Immature natural killer cell (primary cell): ENCODE measurements around the gene SEBOX. TPM values are rescaled to one million over a fixed set of nuclear protein-coding genes. Genes with fewer than 3 reads are reported as not detected.
A peak's percentile ranks its signal among the peaks of the same experiment; 100 is the strongest.
"Not testable (repeated sequence)": the region's sequence is repeated elsewhere in the genome, so short reads cannot be mapped to it uniquely, and the experiment has no call there.

ENCODE experiments used
- DNase-seq, 3 donors: peaks; one replicate each; pipeline ENCODE4 v3.0.0; 2022; ENCODE audit warnings: mixed read lengths in 1 of 3
- H3K27ac Mint-ChIP-seq, 6 donors: one replicate each; pipeline ENCODE4 v1.8.0; 2020; ENCODE audit warnings: mixed read lengths in 6 of 6, mild to moderate bottlenecking in 5 of 6, inconsistent platforms in 4 of 6, moderate library complexity in 3 of 6
- H3K27me3 Mint-ChIP-seq, 3 donors: one replicate each; pipeline ENCODE4 v1.8.0; 2020 to 2021; ENCODE audit warnings: low read depth in 3 of 3, mild to moderate bottlenecking in 3 of 3, mixed read lengths in 3 of 3, moderate library complexity in 3 of 3, inconsistent platforms in 1 of 3
- H3K36me3 Mint-ChIP-seq, 3 donors: one replicate each; pipeline ENCODE4 v1.8.0; 2020; ENCODE audit warnings: mixed read lengths in 3 of 3, inconsistent platforms in 2 of 3, mild to moderate bottlenecking in 2 of 3
- H3K4me1 Mint-ChIP-seq, 2 donors: one replicate each; pipeline ENCODE4 v1.8.0; 2020; ENCODE audit warnings: inconsistent platforms in 2 of 2, mild to moderate bottlenecking in 2 of 2, mixed read lengths in 2 of 2, moderate library complexity in 1 of 2
- H3K4me3 Mint-ChIP-seq, 5 donors: one replicate each; pipeline ENCODE4 v1.8.0; 2020; ENCODE audit warnings: mild to moderate bottlenecking in 5 of 5, mixed read lengths in 5 of 5, inconsistent platforms in 3 of 5, moderate library complexity in 3 of 5
- H3K9me3 Mint-ChIP-seq, 6 donors: one replicate each; pipeline ENCODE4 v1.8.0; 2020; ENCODE audit warnings: mild to moderate bottlenecking in 6 of 6, mixed read lengths in 6 of 6, inconsistent platforms in 4 of 6, moderate library complexity in 3 of 6
- polyA plus RNA-seq, 3 donors: library from polyadenylated mRNA; unstranded; fragments of 300-500 nt; fragmentation: Illumina TruSeq; gene quantifications; one replicate each; pipeline ENCODE4 v1.2.3, GENCODE V29; 2021

Gene SEBOX
- polyA plus RNA-seq, 3 donors from 2014 or later, result not detected

DNA sequence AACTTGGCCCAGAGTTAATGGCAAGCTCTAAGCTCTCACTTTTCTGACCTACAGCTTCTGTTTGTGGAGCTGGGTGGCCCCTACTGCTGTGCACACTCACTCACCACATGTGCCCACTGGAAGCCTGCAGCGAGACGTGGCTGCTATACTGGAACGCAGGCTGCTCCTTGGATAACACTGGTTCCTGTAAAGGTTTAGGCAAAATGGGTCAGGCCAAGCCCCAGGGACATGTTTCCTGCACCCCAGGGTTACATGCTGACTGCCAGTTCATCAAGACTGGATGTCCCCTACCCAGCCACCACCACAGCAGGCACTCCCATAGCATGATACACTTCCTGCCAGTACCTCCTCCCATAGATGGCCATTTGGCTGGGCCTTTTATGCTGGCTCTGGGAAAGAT, 16.0 kb downstream of the SEBOX start:
- H3K27ac Mint-ChIP-seq, result no peak overlapping the region
- H3K36me3 Mint-ChIP-seq, result peaks cover 11 to 49% (median 20%) of the 10 kb centered on the region in 3 donors
- H3K27me3 Mint-ChIP-seq, result peaks cover 0 to 3% (median 0%) of the 10 kb centered on the region in 3 donors
- DNase-seq, result no peak
- no peaks in the 10 kb centered on the region for H3K9me3 Mint-ChIP-seq
- H3K4me1 Mint-ChIP-seq, result no peaks in the 10 kb centered on the region
- no peak overlapping the region for H3K4me3 Mint-ChIP-seq

DNA sequence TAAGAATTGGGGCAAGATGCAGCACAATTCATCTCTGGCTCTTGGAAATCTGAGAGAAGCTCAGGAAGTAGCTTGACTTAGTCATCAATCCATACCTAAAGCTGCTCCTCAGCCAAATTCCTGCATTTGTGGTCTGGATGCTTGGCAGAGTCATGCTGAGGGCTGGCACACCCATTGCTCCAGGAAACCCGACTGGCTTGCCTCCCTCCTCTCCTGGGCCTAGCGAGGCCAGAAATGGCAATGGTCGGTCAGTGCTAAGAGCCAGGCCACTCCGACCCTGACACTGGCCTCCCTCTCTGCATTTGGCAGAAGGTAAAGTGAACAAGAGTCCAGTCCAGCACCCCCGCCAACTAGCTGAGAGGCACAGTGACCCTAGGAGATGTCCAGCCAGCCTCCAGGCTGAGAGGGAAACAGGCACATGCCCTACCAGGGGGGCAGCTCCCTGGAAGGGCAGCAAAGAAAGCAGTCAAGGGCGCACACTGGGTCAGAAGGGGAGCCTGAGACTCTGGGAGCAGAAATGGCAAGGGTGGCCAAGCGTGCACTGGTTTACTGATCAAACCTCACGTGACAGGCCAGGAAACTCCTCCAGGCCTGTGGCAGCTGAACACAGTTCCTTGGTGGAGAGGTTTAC, 17.6 kb downstream of the SEBOX start:
- peaks cover 0 to 3% (median 0%) of the 10 kb centered on the region in 3 donors for H3K27me3 Mint-ChIP-seq
- no peak overlapping the region for H3K27ac Mint-ChIP-seq
- H3K9me3 Mint-ChIP-seq, result no peaks in the 10 kb centered on the region
- H3K36me3 Mint-ChIP-seq, result peaks cover 11 to 54% (median 20%) of the 10 kb centered on the region in 3 donors
- H3K4me1 Mint-ChIP-seq, result no peaks in the 10 kb centered on the region
- no peak for DNase-seq
- no peak overlapping the region for H3K4me3 Mint-ChIP-seq

- DNase-seq, result no peak
- H3K27ac Mint-ChIP-seq, result peak overlapping the region in 1 of 6 donors; percentile 17
- no peaks in the 10 kb centered on the region for H3K4me1 Mint-ChIP-seq
- H3K27me3 Mint-ChIP-seq, result peaks cover 0 to 3% (median 0%) of the 10 kb centered on the region in 3 donors
- H3K4me3 Mint-ChIP-seq, result no peak overlapping the region
- H3K36me3 Mint-ChIP-seq, result peaks cover 11 to 55% (median 17%) of the 10 kb centered on the region in 3 donors
- H3K9me3 Mint-ChIP-seq, result no peaks in the 10 kb centered on the region
Measured at GRCh38 chr17:28346746-28347246, 18.2 kb downstream of the SEBOX start.

GRCh38 chr17:28346199-28346580, 18.8 kb downstream of the SEBOX start:
- H3K36me3 Mint-ChIP-seq, result peaks cover 9 to 51% (median 17%) of the 10 kb centered on the region in 3 donors

DNA sequence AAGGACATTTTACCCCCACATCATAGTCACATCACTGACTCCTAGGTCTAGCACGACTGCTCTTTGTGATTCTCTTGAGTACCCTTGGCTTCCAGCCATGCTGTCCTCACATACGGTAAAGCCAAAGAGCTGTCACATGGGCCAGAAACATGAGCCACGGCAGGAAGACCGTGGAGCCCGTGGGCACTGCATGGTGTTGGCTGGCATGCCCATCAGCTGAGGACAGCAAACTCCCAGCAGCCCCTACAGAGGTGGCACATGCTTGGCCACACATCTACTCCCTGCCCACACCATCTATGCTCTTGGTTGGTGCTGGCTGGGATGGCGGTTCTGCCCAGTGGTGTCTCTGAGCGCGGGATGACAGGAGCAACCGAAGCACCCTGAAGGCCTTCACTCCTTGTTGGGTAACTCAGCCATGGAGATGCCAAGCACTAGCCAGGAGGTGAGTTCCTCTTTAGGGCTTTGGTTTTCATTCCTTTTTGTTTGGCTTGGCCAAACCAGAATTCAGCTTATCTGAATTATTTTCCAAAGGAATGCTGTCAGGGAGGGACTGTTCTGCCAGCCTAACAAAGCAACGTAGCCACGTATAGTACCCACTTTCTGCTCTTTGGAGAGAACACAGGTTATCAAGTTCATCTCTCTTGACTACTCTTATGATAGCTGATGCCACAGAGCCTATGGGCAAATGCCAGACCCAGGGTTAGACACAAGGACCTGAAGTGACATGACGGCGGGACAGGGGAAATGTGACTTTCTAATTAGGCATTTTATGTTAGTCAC, 19.4 kb downstream of the SEBOX start:
- no peak overlapping the region for H3K4me3 Mint-ChIP-seq
- DNase-seq, result no peak
- no peaks in the 10 kb centered on the region for H3K27me3 Mint-ChIP-seq
- H3K27ac Mint-ChIP-seq, result peak overlapping the region in 1 of 6 donors; percentile 7
- no peaks in the 10 kb centered on the region for H3K4me1 Mint-ChIP-seq
- H3K9me3 Mint-ChIP-seq, result no peaks in the 10 kb centered on the region
- peaks cover 4 to 46% (median 12%) of the 10 kb centered on the region in 3 donors for H3K36me3 Mint-ChIP-seq

More at GRCh38 chr17:28346199-28346580, 18.8 kb downstream of the SEBOX start:
- no peak overlapping the region for H3K4me3 Mint-ChIP-seq
- peak overlapping the region in 1 of 6 donors; percentile 7 for H3K27ac Mint-ChIP-seq
- peaks cover 0 to 2% (median 0%) of the 10 kb centered on the region in 3 donors for H3K27me3 Mint-ChIP-seq
- no peak for DNase-seq
- no peaks in the 10 kb centered on the region for H3K4me1 Mint-ChIP-seq
- no peaks in the 10 kb centered on the region for H3K9me3 Mint-ChIP-seq

GRCh38 chr17:28344435-28344901, 20.5 kb downstream of the SEBOX start:
- DNase-seq, result no peak
- no peaks in the 10 kb centered on the region for H3K9me3 Mint-ChIP-seq
- peaks cover 4 to 41% (median 12%) of the 10 kb centered on the region in 3 donors for H3K36me3 Mint-ChIP-seq
- H3K4me3 Mint-ChIP-seq, result no peak overlapping the region
- H3K4me1 Mint-ChIP-seq, result no peaks in the 10 kb centered on the region
- no peaks in the 10 kb centered on the region for H3K27me3 Mint-ChIP-seq
- no peak overlapping the region for H3K27ac Mint-ChIP-seq

- no peak for DNase-seq
- no peaks in the 10 kb centered on the region for H3K9me3 Mint-ChIP-seq
- peaks cover 4 to 41% (median 12%) of the 10 kb centered on the region in 3 donors for H3K36me3 Mint-ChIP-seq
- no peaks in the 10 kb centered on the region for H3K4me1 Mint-ChIP-seq
- H3K4me3 Mint-ChIP-seq, result no peak overlapping the region
- H3K27me3 Mint-ChIP-seq, result no peaks in the 10 kb centered on the region
- H3K27ac Mint-ChIP-seq, result peak overlapping the region in 1 of 6 donors; percentile 2
Measured at GRCh38 chr17:28344011-28344410, 21.0 kb downstream of the SEBOX start.

DNA sequence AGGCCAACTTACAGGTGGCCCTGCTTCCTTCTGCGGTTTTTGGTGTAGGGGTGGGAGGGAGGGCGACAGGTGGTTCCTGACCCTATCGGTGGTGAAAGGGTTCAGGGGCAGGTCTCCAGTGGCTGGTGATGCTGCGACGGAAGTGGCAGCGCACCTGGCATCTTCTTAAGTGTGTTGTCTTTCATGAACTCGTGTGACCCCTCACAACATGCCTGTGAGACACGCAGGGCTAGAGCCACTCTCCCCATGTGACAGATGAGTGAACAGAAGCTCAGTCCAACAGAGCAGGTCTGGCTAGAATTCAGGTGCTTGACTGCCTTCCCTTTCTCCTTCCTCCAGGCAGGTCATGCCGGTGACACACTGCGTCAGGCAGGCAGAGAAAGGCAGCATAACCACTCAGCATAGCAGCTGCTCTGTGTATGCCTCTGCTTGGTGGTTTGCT, 21.5 kb downstream of the SEBOX start:
- Mint-ChIP-seq H3K27me3 (no peaks in the 10 kb centered on the region), H3K36me3 (peaks cover 4 to 38% (median 12%) of the 10 kb centered on the region in 3 donors), H3K4me3 (no peak overlapping the region), H3K4me1 (peaks cover 0 to 2% of the 10 kb centered on the region in 2 donors), H3K9me3 (no peaks in the 10 kb centered on the region), H3K27ac (peak overlapping the region in 1 of 6 donors; percentile 2)
- no peak for DNase-seq

GRCh38 chr17:28342313-28342712, 22.7 kb downstream of the SEBOX start:
- no peaks in the 10 kb centered on the region for H3K9me3 Mint-ChIP-seq
- DNase-seq, result no peak
- peaks cover under 1 to 32% (median 9%) of the 10 kb centered on the region in 3 donors for H3K36me3 Mint-ChIP-seq
- peak overlapping the region in 1 of 5 donors; percentile 27 for H3K4me3 Mint-ChIP-seq
- no peaks in the 10 kb centered on the region for H3K27me3 Mint-ChIP-seq
- peaks cover 6 to 8% of the 10 kb centered on the region in 2 donors for H3K4me1 Mint-ChIP-seq
- H3K27ac Mint-ChIP-seq, result no peak overlapping the region

- Mint-ChIP-seq H3K27ac (no peak overlapping the region), H3K36me3 (peaks cover 0 to 30% (median 4%) of the 10 kb centered on the region in 3 donors), H3K4me1 (peaks cover 14 to 16% of the 10 kb centered on the region in 2 donors), H3K27me3 (no peaks in the 10 kb centered on the region), H3K4me3 (no peak overlapping the region), H3K9me3 (peaks cover 0 to 1% (median 0%) of the 10 kb centered on the region in 6 donors)
- DNase-seq, result no peak
Measured at GRCh38 chr17:28341516-28341915, 23.5 kb downstream of the SEBOX start.

DNA sequence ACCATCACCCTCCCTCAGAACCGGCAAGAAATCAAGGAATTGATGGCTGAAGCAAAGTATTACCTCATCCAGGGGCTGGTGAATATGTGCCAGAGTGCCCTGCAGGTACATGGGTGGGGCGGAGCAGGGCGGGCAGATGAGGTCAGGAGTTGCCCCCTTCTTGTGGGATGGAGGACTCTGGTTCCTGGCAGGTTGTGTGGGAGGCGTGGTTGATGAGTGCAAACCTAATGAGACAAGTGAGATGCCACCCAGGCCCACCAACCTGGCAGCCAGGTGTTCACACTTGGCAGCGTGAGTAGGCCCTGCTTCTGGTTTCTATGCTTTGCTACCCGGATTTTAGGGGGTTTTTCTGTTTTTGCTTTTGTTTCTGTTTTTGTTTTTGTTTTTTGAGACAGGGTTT, 24.6 kb downstream of the SEBOX start:
- Mint-ChIP-seq H3K4me3 (no peak overlapping the region), H3K9me3 (peaks cover 0 to 1% (median 0%) of the 10 kb centered on the region in 6 donors), H3K36me3 (peaks cover 0 to 19% (median 4%) of the 10 kb centered on the region in 3 donors), H3K27me3 (peaks cover under 1 to 3% (median 2%) of the 10 kb centered on the region in 3 donors), H3K27ac (no peak overlapping the region), H3K4me1 (peaks cover 23 to 24% of the 10 kb centered on the region in 2 donors)
- DNase-seq, result no peak

- DNase-seq, result no peak
- no peak overlapping the region for H3K27ac Mint-ChIP-seq
- peaks cover 0 to 1% (median 0%) of the 10 kb centered on the region in 6 donors for H3K9me3 Mint-ChIP-seq
- H3K4me3 Mint-ChIP-seq, result no peak overlapping the region
- H3K36me3 Mint-ChIP-seq, result peaks cover 0 to 19% (median 4%) of the 10 kb centered on the region in 3 donors
- peaks cover 31 to 34% of the 10 kb centered on the region in 2 donors for H3K4me1 Mint-ChIP-seq
- peaks cover 2 to 7% (median 3%) of the 10 kb centered on the region in 3 donors for H3K27me3 Mint-ChIP-seq
Measured at GRCh38 chr17:28339431-28339830, 25.6 kb downstream of the SEBOX start.

GRCh38 chr17:28338769-28339212, 26.2 kb downstream of the SEBOX start:
- Mint-ChIP-seq H3K36me3 (peaks cover 0 to 14% (median 1%) of the 10 kb centered on the region in 3 donors), H3K27ac (peak overlapping the region in 1 of 6 donors; percentile 58), H3K4me1 (peaks cover 38 to 40% of the 10 kb centered on the region in 2 donors)
- H3K27me3 Mint-ChIP-seq, DNase-seq, H3K9me3 Mint-ChIP-seq, H3K4me3 Mint-ChIP-seq: not testable (repeated sequence)
